ENCODE results near the gene CSDE1. TPM values are rescaled to one million over a fixed set of nuclear protein-coding genes. Genes with fewer than 3 reads are reported as not detected.

The CSDE1 gene
- total RNA-seq, 1 donor from 2014 or later, result 635 TPM

DNA sequence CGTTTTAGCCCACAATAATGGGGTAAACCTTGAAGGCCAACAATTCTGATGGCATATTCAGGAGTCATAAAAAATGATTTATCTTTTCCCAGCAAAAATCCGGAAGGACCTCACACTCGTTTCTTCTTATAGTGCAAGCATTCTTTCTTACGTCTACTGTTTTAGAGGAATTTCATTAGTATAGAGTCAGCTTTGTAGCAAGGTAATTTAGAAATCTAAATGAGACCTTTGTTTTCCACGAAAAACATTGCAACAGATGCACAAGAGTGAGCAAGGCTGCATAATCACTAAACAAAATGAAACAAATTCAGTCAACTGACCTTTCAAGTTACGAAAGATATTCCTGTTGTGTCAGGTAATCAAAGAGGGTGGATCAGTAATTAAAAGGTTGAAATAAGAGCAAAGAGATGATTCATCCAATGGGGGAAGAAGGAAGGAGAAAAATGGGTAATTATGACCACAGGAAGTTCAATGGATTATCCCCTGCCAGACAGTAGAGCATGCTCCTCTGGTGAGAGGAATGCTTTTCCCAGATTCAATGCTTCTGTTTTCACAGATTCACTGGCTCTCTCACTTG, 560 bp upstream of the CSDE1 start:
- peak overlapping the region; percentile 100 for H3K27ac Mint-ChIP-seq (ENCODE audit: unreplicated experiment)
- no peak for FAIRE-seq

DNA sequence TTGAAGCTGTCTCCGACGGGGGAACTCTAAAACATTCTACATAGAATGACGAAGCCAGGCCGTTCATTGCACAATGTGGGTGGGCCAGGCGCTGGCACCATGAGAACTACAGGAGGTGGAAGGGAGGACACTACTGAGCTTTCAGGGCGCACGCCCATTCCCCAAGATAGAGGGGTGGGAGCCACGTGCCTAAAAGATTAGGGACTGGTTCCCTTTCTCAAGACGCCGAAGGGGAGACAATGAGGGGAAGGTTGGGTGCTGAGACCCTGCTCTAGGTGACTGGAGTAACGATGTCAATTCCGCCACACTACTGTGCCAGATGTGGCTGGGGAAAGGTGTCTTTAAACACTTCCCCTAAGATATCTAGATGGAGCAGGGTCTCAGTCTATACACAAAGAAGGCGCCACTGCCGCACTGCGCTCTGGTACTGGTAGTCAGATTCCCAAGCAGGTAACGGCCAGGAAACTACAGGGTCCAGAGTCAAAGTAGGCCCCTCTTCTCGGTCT, 782 bp downstream of the CSDE1 start:
- Histone ChIP-seq H3K9ac (ENCODE audit: low read length) (peak overlapping the region; percentile 100), H3K4me3 (ENCODE audit: insufficient read depth, low read depth, low read length) (peak overlapping the region; percentile 100), H3K79me2 (ENCODE audit: insufficient read depth, low read length) (peaks cover 58% of the 10 kb centered on the region), H3K4me1 (ENCODE audit: insufficient read depth, low read length) (peaks cover 18% of the 10 kb centered on the region), H3K27ac (ENCODE audit: low read depth, low read length) (peak overlapping the region; percentile 100), H4K20me1 (ENCODE audit: insufficient read depth, low read length) (peaks cover 53% of the 10 kb centered on the region), H3K27me3 (ENCODE audit: insufficient read depth, low read length) (no peaks in the 10 kb centered on the region), H2AFZ (ENCODE audit: low read depth, low read length) (no peak overlapping the region), H3K36me3 (ENCODE audit: insufficient read depth, low read length) (no peaks in the 10 kb centered on the region), H3K9me3 (ENCODE audit: insufficient read depth, low read depth, low read length) (no peaks in the 10 kb centered on the region), H3K4me2 (ENCODE audit: low read length) (peak overlapping the region; percentile 96)
- H3K27me3 Mint-ChIP-seq (ENCODE audit: low read depth, unreplicated experiment), result no peaks in the 10 kb centered on the region
- TF ChIP-seq, protein P1, sequence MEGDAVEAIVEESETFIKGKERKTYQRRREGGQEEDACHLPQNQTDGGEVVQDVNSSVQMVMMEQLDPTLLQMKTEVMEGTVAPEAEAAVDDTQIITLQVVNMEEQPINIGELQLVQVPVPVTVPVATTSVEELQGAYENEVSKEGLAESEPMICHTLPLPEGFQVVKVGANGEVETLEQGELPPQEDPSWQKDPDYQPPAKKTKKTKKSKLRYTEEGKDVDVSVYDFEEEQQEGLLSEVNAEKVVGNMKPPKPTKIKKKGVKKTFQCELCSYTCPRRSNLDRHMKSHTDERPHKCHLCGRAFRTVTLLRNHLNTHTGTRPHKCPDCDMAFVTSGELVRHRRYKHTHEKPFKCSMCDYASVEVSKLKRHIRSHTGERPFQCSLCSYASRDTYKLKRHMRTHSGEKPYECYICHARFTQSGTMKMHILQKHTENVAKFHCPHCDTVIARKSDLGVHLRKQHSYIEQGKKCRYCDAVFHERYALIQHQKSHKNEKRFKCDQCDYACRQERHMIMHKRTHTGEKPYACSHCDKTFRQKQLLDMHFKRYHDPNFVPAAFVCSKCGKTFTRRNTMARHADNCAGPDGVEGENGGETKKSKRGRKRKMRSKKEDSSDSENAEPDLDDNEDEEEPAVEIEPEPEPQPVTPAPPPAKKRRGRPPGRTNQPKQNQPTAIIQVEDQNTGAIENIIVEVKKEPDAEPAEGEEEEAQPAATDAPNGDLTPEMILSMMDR (IDR thresholded peaks at IDR 0.05; ENCODE audit: insufficient read depth, low read depth, low read length), result no peak
- TF ChIP-seq EZH2 (IDR thresholded peaks at IDR 0.05; ENCODE audit: insufficient read depth, low read length), result no peak
- peaks cover 30% of the 10 kb centered on the region for H3K4me1 Mint-ChIP-seq (ENCODE audit: low read depth, unreplicated experiment)
- DNase-seq (ENCODE audit: low read depth), result peak; percentile 33
- peak overlapping the region; percentile 100 for H3K27ac Mint-ChIP-seq (ENCODE audit: unreplicated experiment)
- no peaks in the 10 kb centered on the region for H3K9me3 Mint-ChIP-seq (ENCODE audit: unreplicated experiment)
- peaks cover 3% of the 10 kb centered on the region for H3K36me3 Mint-ChIP-seq (ENCODE audit: low read depth, unreplicated experiment)
- H3K4me3 Mint-ChIP-seq (ENCODE audit: unreplicated experiment), result peak overlapping the region; percentile 100
- no peak for FAIRE-seq

More for the DNA sequence above, 560 bp upstream of the CSDE1 start:
- no peak for TF ChIP-seq EZH2 (IDR thresholded peaks at IDR 0.05; ENCODE audit: insufficient read depth, low read length)
- TF ChIP-seq, protein P1 (IDR thresholded peaks at IDR 0.05; ENCODE audit: insufficient read depth, low read depth, low read length), result no peak
- H3K9me3 Mint-ChIP-seq (ENCODE audit: unreplicated experiment), result peaks cover 4% of the 10 kb centered on the region
- Histone ChIP-seq H2AFZ (ENCODE audit: low read depth, low read length) (peak overlapping the region; percentile 80), H3K4me1 (ENCODE audit: insufficient read depth, low read length) (peaks cover 18% of the 10 kb centered on the region), H3K36me3 (ENCODE audit: insufficient read depth, low read length) (no peaks in the 10 kb centered on the region), H3K79me2 (ENCODE audit: insufficient read depth, low read length) (peaks cover 45% of the 10 kb centered on the region), H3K9me3 (ENCODE audit: insufficient read depth, low read depth, low read length) (no peaks in the 10 kb centered on the region), H3K27ac (ENCODE audit: low read depth, low read length) (peak overlapping the region; percentile 100), H4K20me1 (ENCODE audit: insufficient read depth, low read length) (peaks cover 40% of the 10 kb centered on the region), H3K9ac (ENCODE audit: low read length) (peak overlapping the region; percentile 100), H3K4me3 (ENCODE audit: insufficient read depth, low read depth, low read length) (peak overlapping the region; percentile 100), H3K4me2 (ENCODE audit: low read length) (peak overlapping the region; percentile 96), H3K27me3 (ENCODE audit: insufficient read depth, low read length) (no peaks in the 10 kb centered on the region)
- peak; percentile 35 for DNase-seq (ENCODE audit: low read depth)
- peak overlapping the region; percentile 100 for H3K4me3 Mint-ChIP-seq (ENCODE audit: unreplicated experiment)
- H3K4me1 Mint-ChIP-seq (ENCODE audit: low read depth, unreplicated experiment), result peaks cover 21% of the 10 kb centered on the region
- no peaks in the 10 kb centered on the region for H3K27me3 Mint-ChIP-seq (ENCODE audit: low read depth, unreplicated experiment)
- H3K36me3 Mint-ChIP-seq (ENCODE audit: low read depth, unreplicated experiment), result peaks cover 3% of the 10 kb centered on the region

All from astrocyte (in vitro differentiated cells and primary cell).